NCI-H345 (cell line): ENCODE results near the gene ZC3H13.

Experiments
- DNase-seq: peaks from one replicate; lab custom pipeline; 2025; lab: John Stamatoyannopoulos, UW

ZC3H13 gene

GRCh38 chr13:45934283-45934682 is 118.3 kb downstream of the ZC3H13 start:
- no peak for DNase-seq

GRCh38 chr13:45933203-45933908 is 119.2 kb downstream of the ZC3H13 start:
- no peak for DNase-seq

- DNase-seq, result no peak
These were observed 119.9 kb downstream of the ZC3H13 start for GRCh38 chr13:45932676-45933075.

GRCh38 chr13:45932172-45932571 is 120.4 kb downstream of the ZC3H13 start:
- DNase-seq, result no peak

- DNase-seq, result no peak
These were observed 121.3 kb downstream of the ZC3H13 start for GRCh38 chr13:45931211-45931610.

GRCh38 chr13:45930177-45930576 is 122.4 kb downstream of the ZC3H13 start:
- DNase-seq, result no peak

- no peak for DNase-seq
These were observed 123.7 kb downstream of the ZC3H13 start for GRCh38 chr13:45928843-45929242.

GRCh38 chr13:45928176-45928575 is 124.4 kb downstream of the ZC3H13 start:
- no peak for DNase-seq

- DNase-seq, result no peak
These were observed 125.8 kb downstream of the ZC3H13 start for GRCh38 chr13:45926741-45927140.

- no peak for DNase-seq
These were observed 127.4 kb downstream of the ZC3H13 start for GRCh38 chr13:45925151-45925550.

GRCh38 chr13:45921162-45921736 is 131.3 kb downstream of the ZC3H13 start:
- no peak for DNase-seq

GRCh38 chr13:45918597-45918996 is 133.9 kb downstream of the ZC3H13 start:
- no peak for DNase-seq

- no peak for DNase-seq
These were observed 135.5 kb downstream of the ZC3H13 start for GRCh38 chr13:45917019-45917418.

GRCh38 chr13:45915686-45916439 is 136.7 kb downstream of the ZC3H13 start:
- no peak for DNase-seq

- DNase-seq, result no peak
These were observed 142.9 kb downstream of the ZC3H13 start for GRCh38 chr13:45909673-45910072.

- DNase-seq, result no peak
These were observed 143.5 kb downstream of the ZC3H13 start for GRCh38 chr13:45909089-45909488.

GRCh38 chr13:45907503-45907902 is 145.0 kb downstream of the ZC3H13 start:
- DNase-seq, result no peak
